Thyroid gland (tissue), 4 donors: Measurements from ENCODE around the gene LRP1.

Source experiments
- CTCF ChIP-seq, 6 experiments: fragments of 200-600 bp in 3 of 6; fragments of 450-650 bp in 3 of 6; sonication (generic) in 3 of 6; IDR thresholded peaks; one replicate each; pipeline ENCODE4 v1.5.1; 2016 to 2019; ENCODE audit warnings: antibody characterized with exemption in 6 of 6, mild to moderate bottlenecking in 2 of 6, inconsistent platforms in 1 of 6, moderate library complexity in 1 of 6
- POLR2A ChIP-seq, 2 donors: fragments of 450-650 bp; IDR thresholded peaks; one replicate each; pipeline ENCODE4 v1.6.1; 2017; ENCODE audit warnings: antibody characterized with exemption in 2 of 2, mild to moderate bottlenecking in 2 of 2, moderate library complexity in 1 of 2

GRCh38 chr12:57101892-57102695 lies 26.2 kb upstream of the LRP1 start:
- no peak for TF ChIP-seq CTCF (IDR thresholded peaks at IDR 0.05)
- no peak for TF ChIP-seq POLR2A (IDR thresholded peaks at IDR 0.05)
